HepG2 (cell line): Measurements from ENCODE around the gene IARS2. TPM values are rescaled to one million over a fixed set of nuclear protein-coding genes. Genes with fewer than 3 reads are reported as not detected.

Experiments used
- FOXA3 ChIP-seq: IDR thresholded peaks from 2 replicates; pipeline ENCODE4 v1.6.1; 2016; ENCODE audit warnings: missing genetic modification reagents, missing compliant biosample characterization
- GABPB1 ChIP-seq: IDR thresholded peaks from 2 replicates; pipeline ENCODE4 v1.6.1; 2016; ENCODE audit warnings: mild to moderate bottlenecking, missing genetic modification reagents, moderate library complexity, missing compliant biosample characterization
- HIC2 ChIP-seq: sonication (generic); formaldehyde crosslinking; IDR thresholded peaks from 2 replicates; pipeline ENCODE4 v1.9.0; 2022; ENCODE audit warnings: low read depth, missing genetic modification reagents
- KIAA2018 ChIP-seq: sonication (generic); formaldehyde crosslinking; IDR thresholded peaks from 2 replicates; pipeline ENCODE4 v1.5.0; 2020; ENCODE audit warnings: mild to moderate bottlenecking, missing genetic modification reagents, borderline replicate concordance
- MAF1 ChIP-seq: sonication (generic); formaldehyde crosslinking; IDR thresholded peaks from 2 replicates; pipeline ENCODE4 v1.5.0; 2020; ENCODE audit warnings: missing genetic modification reagents, borderline replicate concordance
- RARG ChIP-seq: sonication (generic); formaldehyde crosslinking; IDR thresholded peaks from 2 replicates; pipeline ENCODE4 v1.4.0; 2020; ENCODE audit warnings: low read depth, mild to moderate bottlenecking, missing genetic modification reagents
- REPIN1 ChIP-seq: sonication (generic); formaldehyde crosslinking; IDR thresholded peaks from 2 replicates; pipeline ENCODE4 v1.8.0; 2022; ENCODE audit warnings: missing genetic modification reagents, low read depth, mild to moderate bottlenecking, borderline replicate concordance
- RNF2 ChIP-seq: fragments of 450-650 bp; conservative IDR thresholded peaks from 2 replicates; pipeline ENCODE4 v1.6.1; 2016; ENCODE audit warnings: low read depth
- TEF ChIP-seq: sonication (generic); formaldehyde crosslinking; IDR thresholded peaks from 2 replicates; pipeline ENCODE4 v1.5.0; 2020; ENCODE audit warnings: missing genetic modification reagents
- polyA plus RNA-seq, 8 experiments: library from polyadenylated mRNA; depleted of rRNA in 3 of 8; stranded (reverse) in 7 of 8; unstranded in 1 of 8; fragments of >200 nt; fragmentation: Illumina TruSeq in 4 of 8; extraction: Trizol in 4 of 8; gene quantifications; 2 replicates each; pipeline versions ENCODE4 v1.2.1 to v1.2.3, GENCODE V29; 2011 to 2016; ENCODE audit warnings: low read depth in 4 of 8, missing spikeins in 1 of 8, mixed read lengths in 1 of 8; ENCODE audit not compliant: insufficient read depth in 1 of 8
- total RNA-seq, 5 experiments: library from RNA; depleted of rRNA; stranded (reverse); fragments of >200 nt; fragmentation: Illumina TruSeq; extraction: Trizol; gene quantifications; 2 replicates each; pipeline ENCODE4 v1.2.3, GENCODE V29; 2016; ENCODE audit warnings: low read depth in 1 of 5
- TF ChIP-seq, protein P1 (sequence below): sonication (generic); formaldehyde crosslinking; IDR thresholded peaks from 2 replicates; pipeline ENCODE4 v1.8.0; 2022; ENCODE audit warnings: missing genetic modification reagents, mild to moderate bottlenecking, inconsistent platforms, borderline replicate concordance

Gene IARS2
- total and polyA plus RNA-seq, 2 of the 13 experiments (the other 11 are each of a cell fraction or from before 2014, with no cell fraction given): 28.6 to 122 TPM

DNA sequence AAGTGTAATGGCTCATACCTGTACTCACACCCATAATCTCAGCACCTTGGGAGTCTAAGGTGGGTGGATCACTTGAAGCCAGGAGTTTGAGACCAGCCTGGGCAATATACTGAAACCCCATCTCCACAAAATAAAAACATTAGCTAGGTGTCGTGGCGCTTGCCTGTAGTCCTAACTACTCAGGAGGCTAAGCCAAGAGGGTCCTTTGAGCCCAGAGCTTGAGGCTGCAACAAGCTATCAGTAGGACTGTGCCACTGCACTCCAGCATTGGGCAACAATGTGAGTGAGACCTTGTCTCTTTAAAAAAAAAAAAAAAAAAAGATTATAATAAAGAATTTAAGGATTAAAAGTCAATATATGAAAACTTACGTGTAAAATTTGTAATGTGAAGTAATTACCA is 16.0 kb upstream of the IARS2 start (continued):
- TF ChIP-seq KIAA2018 (CRISPR knock-in tag): no peak
- TF ChIP-seq RARG (CRISPR knock-in tag): no peak
- no peak for TF ChIP-seq RNF2
- no peak for TF ChIP-seq HIC2 (CRISPR knock-in tag)
- TF ChIP-seq, protein P1, sequence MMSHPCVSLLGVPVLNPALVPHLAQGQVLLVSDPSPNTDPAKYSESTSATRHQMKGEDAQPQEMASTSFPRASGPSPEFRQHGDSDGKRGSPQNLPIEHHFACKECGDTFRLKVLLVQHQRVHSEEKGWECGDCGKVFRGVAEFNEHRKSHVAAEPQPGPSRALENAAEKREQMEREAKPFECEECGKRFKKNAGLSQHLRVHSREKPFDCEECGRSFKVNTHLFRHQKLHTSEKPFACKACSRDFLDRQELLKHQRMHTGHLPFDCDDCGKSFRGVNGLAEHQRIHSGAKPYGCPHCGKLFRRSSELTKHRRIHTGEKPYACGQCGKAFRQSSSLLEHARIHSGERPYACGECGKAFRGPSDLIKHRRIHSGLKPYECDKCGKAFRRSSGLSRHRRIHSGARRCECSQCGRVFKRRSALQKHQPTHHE (CRISPR knock-in tag): no peak
- no peak for TF ChIP-seq FOXA3 (CRISPR knock-in tag)
- TF ChIP-seq REPIN1 (CRISPR knock-in tag): no peak
- no peak for TF ChIP-seq TEF (CRISPR knock-in tag)
- TF ChIP-seq MAF1 (CRISPR knock-in tag): no peak
- TF ChIP-seq GABPB1 (CRISPR knock-in tag): no peak
